ENCODE data around the gene USF1.

DNA sequence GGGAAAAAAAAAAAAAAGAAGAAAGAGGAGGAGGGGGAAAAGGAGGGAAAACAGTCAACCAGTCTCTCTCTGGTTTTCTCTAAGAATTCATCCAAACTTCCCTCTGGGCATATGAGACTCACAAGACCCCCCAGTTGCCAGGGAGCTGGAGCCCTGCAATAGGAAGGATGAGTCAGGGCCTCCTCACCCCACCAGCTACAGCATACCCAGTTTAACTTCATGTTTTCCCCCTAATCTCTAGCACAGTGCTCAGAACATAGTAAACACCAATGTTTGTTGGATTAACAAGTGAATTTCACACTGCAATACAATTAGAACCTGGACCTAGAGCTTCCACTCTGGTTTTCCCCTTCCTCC is 32.7 kb downstream of the USF1 start:
- no peak for TF ChIP-seq POLR2A (IDR thresholded peaks at IDR 0.05)
- TF ChIP-seq, protein P1, sequence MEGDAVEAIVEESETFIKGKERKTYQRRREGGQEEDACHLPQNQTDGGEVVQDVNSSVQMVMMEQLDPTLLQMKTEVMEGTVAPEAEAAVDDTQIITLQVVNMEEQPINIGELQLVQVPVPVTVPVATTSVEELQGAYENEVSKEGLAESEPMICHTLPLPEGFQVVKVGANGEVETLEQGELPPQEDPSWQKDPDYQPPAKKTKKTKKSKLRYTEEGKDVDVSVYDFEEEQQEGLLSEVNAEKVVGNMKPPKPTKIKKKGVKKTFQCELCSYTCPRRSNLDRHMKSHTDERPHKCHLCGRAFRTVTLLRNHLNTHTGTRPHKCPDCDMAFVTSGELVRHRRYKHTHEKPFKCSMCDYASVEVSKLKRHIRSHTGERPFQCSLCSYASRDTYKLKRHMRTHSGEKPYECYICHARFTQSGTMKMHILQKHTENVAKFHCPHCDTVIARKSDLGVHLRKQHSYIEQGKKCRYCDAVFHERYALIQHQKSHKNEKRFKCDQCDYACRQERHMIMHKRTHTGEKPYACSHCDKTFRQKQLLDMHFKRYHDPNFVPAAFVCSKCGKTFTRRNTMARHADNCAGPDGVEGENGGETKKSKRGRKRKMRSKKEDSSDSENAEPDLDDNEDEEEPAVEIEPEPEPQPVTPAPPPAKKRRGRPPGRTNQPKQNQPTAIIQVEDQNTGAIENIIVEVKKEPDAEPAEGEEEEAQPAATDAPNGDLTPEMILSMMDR (IDR thresholded peaks at IDR 0.05): no peak

Data from esophagus squamous epithelium (tissue), 4 donors.